Fibroblast of skin of abdomen (primary cell): ENCODE measurements around the gene SDR42E2.
A peak's percentile ranks its signal among the peaks of the same experiment; 100 is the strongest.
"Not testable (repeated sequence)": the region's sequence is repeated elsewhere in the genome, so short reads cannot be mapped to it uniquely, and the experiment has no call there.

ENCODE experiments used
- DNase-seq: peaks from one replicate; pipeline ENCODE4 v3.0.0-alpha.2; 2013

Gene SDR42E2

GRCh38 chr16:22214889-22215288 is 52.6 kb downstream of the SDR42E2 start:
- no peak for DNase-seq

GRCh38 chr16:22216191-22216831 is 54.0 kb downstream of the SDR42E2 start:
- DNase-seq = no peak

- DNase-seq = not testable (repeated sequence)
These were observed 54.5 kb downstream of the SDR42E2 start for GRCh38 chr16:22216832-22217225.

GRCh38 chr16:22217890-22218730 is 55.8 kb downstream of the SDR42E2 start:
- DNase-seq = no peak

- no peak for DNase-seq
These were observed 57.2 kb downstream of the SDR42E2 start for GRCh38 chr16:22219389-22220068.

GRCh38 chr16:22220069-22220440 is 57.7 kb downstream of the SDR42E2 start:
- DNase-seq = peak; percentile 65

GRCh38 chr16:22220714-22221113 is 58.4 kb downstream of the SDR42E2 start:
- DNase-seq = no peak

- no peak for DNase-seq
These were observed 59.7 kb downstream of the SDR42E2 start for GRCh38 chr16:22222006-22222405.

- no peak for DNase-seq
These were observed 60.7 kb downstream of the SDR42E2 start for GRCh38 chr16:22222998-22223397.

- DNase-seq = no peak
These were observed 62.8 kb downstream of the SDR42E2 start for GRCh38 chr16:22225060-22225459.

- no peak for DNase-seq
These were observed 67.6 kb downstream of the SDR42E2 start for GRCh38 chr16:22229889-22230288.

GRCh38 chr16:22232277-22233036 is 70.2 kb downstream of the SDR42E2 start:
- DNase-seq = no peak

GRCh38 chr16:22233037-22233372 is 70.7 kb downstream of the SDR42E2 start:
- no peak for DNase-seq

- DNase-seq = no peak
These were observed 73.8 kb downstream of the SDR42E2 start for GRCh38 chr16:22235839-22236745.

- no peak for DNase-seq
These were observed 77.0 kb downstream of the SDR42E2 start for GRCh38 chr16:22239131-22239805.

GRCh38 chr16:22240023-22240710 is 77.9 kb downstream of the SDR42E2 start:
- peak; percentile 22 for DNase-seq
